Measurements from ENCODE around the gene CDK5RAP3. TPM values are rescaled to one million over a fixed set of nuclear protein-coding genes. Genes with fewer than 3 reads are reported as not detected.

The CDK5RAP3 gene
- total and polyA plus RNA-seq, 2 of the 13 experiments (the other 11 are each of a cell fraction or from before 2014, with no cell fraction given), result 128 to 154 TPM

GRCh38 chr17:47970725-47971499, at the start of gene CDK5RAP3 (continued):
- TF ChIP-seq ZNF609 (CRISPR knock-in tag; IDR thresholded peaks at IDR 0.05; ENCODE audit: borderline replicate concordance) (peak; percentile 19; the same call in 1 of the 2 replicates), TBP (CRISPR knock-in tag; IDR thresholded peaks at IDR 0.05) (no peak), GFI1 (CRISPR knock-in tag; IDR thresholded peaks at IDR 0.05; ENCODE audit: borderline replicate concordance) (peak; percentile 76; the same call in 1 of the 2 replicates), ZNF883 (CRISPR knock-in tag; IDR thresholded peaks at IDR 0.05; ENCODE audit: not compliant biosample characterization) (peak; percentile 98), CEBPB (IDR thresholded peaks at IDR 0.05; ENCODE audit: borderline replicate concordance, low read depth, low read length) (peak; percentile 76), KDM5B (CRISPR knock-in tag; IDR thresholded peaks at IDR 0.05; ENCODE audit: borderline replicate concordance) (peak; percentile 99), ZNF329 (CRISPR knock-in tag; IDR thresholded peaks at IDR 0.05; ENCODE audit: low read depth) (no peak), ZNF407 (CRISPR knock-in tag; IDR thresholded peaks at IDR 0.05; ENCODE audit: not compliant biosample characterization) (peak; percentile 94), ZNF850 (CRISPR knock-in tag; conservative IDR thresholded peaks at IDR 0.05) (no peak), ZNF687 (CRISPR knock-in tag; IDR thresholded peaks at IDR 0.05) (peak; percentile 100)
